ENCODE results near the gene ANTXR2. TPM values are rescaled to one million over a fixed set of nuclear protein-coding genes. Genes with fewer than 3 reads are reported as not detected.

ANTXR2 gene
- total and polyA plus RNA-seq, 5 donors, result 13.5 to 51.4 (median 44.7) TPM

- ATAC-seq (no peak), DNase-seq (no peak)
- Histone ChIP-seq H3K4me3 (ENCODE audit: low read length) (no peak overlapping the region), H3K27ac (ENCODE audit: low read length) (no peak overlapping the region), H3K9me3 (ENCODE audit: control insufficient read depth, low read length) (no peaks in the 10 kb centered on the region), H3K27me3 (ENCODE audit: control insufficient read depth, insufficient read depth) (no peaks in the 10 kb centered on the region), H3K4me1 (ENCODE audit: control insufficient read depth, insufficient read depth, low read length) (no peaks in the 10 kb centered on the region)
- WGBS, result 82% methylated on average over 5 of the region's 5 CpGs
- intact Hi-C loops (cut with DNase I), result loop anchor here in 1 of 4 donors (10.0 kb wide), 1 partner anchor 107 kb away; no protein-coding TSS in a partner anchor
These were observed 4.6 kb upstream of the ANTXR2 start for GRCh38 chr4:80077639-80078038.

- Histone ChIP-seq H3K4me3 (ENCODE audit: low read length) (no peak overlapping the region), H3K27me3 (ENCODE audit: control insufficient read depth, insufficient read depth) (no peaks in the 10 kb centered on the region), H3K27ac (ENCODE audit: low read length) (no peak overlapping the region), H3K9me3 (ENCODE audit: control insufficient read depth, low read length) (no peaks in the 10 kb centered on the region), H3K4me1 (ENCODE audit: control insufficient read depth, insufficient read depth, low read length) (no peaks in the 10 kb centered on the region)
- DNase-seq, result no peak
- intact Hi-C loops (cut with DNase I), result loop anchor here in 1 of 4 donors (10.0 kb wide), 1 partner anchor 108 kb away; no protein-coding TSS in a partner anchor
- no peak for ATAC-seq
These were observed 3.7 kb upstream of the ANTXR2 start for GRCh38 chr4:80076681-80077080.

DNA sequence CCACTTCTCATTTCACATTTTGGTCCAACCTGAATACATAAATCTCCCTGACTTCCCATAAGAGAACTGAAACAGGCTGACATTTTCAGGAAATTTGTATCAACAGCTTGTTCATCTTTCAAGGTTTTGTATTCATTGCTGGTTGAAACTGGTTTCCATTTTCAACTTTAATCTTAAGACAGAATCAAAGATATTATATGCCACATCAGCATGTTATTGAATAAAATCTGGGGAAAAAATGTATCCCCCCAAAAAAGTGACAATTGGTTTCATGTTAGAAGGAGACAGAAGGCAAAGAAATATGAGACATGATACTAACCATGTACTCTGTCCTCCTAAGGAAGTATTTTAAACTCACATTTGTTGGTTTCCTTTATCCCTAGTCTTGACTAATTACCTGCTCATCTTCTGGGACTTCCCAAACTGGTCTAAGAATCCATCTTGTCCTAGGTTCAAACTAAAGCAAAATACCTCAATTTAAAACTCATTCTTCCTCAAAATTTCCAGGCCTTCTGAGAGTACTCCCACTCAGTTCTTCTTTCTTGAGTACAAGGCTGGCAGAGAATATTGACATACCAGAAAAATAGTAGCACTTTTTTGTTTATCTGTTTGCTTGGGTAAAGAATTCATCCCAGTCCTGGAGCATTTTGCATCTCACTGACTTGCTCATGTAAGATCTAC lies 3.1 kb upstream of the ANTXR2 start:
- intact Hi-C loops (cut with DNase I), result loop anchor here in 1 of 4 donors (10.0 kb wide), 1 partner anchor 109 kb away; no protein-coding TSS in a partner anchor
- Histone ChIP-seq H3K27ac (ENCODE audit: low read length) (no peak overlapping the region), H3K4me1 (ENCODE audit: control insufficient read depth, insufficient read depth, low read length) (no peaks in the 10 kb centered on the region)

DNA sequence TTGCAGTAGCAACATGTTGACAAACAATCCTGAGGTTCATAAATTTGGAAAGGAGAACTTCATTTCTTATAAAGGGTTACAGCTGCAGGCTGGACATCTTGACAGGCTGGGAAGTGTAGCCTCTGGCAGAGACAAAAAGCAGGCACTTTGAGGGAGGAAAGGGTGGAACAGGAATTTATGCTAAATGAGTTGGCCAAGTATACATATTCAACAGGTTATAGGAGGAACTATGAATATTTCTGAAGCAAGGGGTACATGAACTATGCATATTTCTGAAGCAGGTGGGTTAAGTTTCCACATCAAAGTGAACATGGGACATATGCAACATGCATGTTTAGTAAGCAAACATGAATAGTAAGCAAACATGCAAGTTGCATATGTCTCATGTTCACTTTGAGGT lies 1.6 kb upstream of the ANTXR2 start:
- Histone ChIP-seq H3K4me1 (ENCODE audit: control insufficient read depth, insufficient read depth, low read length) (no peaks in the 10 kb centered on the region), H3K9me3 (ENCODE audit: control insufficient read depth, low read length) (no peaks in the 10 kb centered on the region), H3K4me3 (ENCODE audit: low read length) (no peak overlapping the region), H3K27me3 (ENCODE audit: control insufficient read depth, insufficient read depth) (no peaks in the 10 kb centered on the region), H3K27ac (ENCODE audit: low read length) (no peak overlapping the region)
- intact Hi-C loops (cut with DNase I), result loop anchor here in 1 of 4 donors (10.0 kb wide), 1 partner anchor 110 kb away; no protein-coding TSS in a partner anchor
- ATAC-seq (no peak), DNase-seq (peak in 1 of 3 donors; percentile 28)

More for the DNA sequence above, 3.1 kb upstream of the ANTXR2 start:
- no peaks in the 10 kb centered on the region for H3K27me3 ChIP-seq (ENCODE audit: control insufficient read depth, insufficient read depth)
- ATAC-seq (no peak), DNase-seq (no peak)
- no peak overlapping the region for H3K4me3 ChIP-seq (ENCODE audit: low read length)
- no peaks in the 10 kb centered on the region for H3K9me3 ChIP-seq (ENCODE audit: control insufficient read depth, low read length)

- H3K4me1 ChIP-seq (ENCODE audit: control insufficient read depth, insufficient read depth, low read length), result no peaks in the 10 kb centered on the region
- ATAC-seq (no peak), DNase-seq (no peak)
- intact Hi-C loops (cut with DNase I), result loop anchor here in 1 of 4 donors (10.0 kb wide), 1 partner anchor 111 kb away; no protein-coding TSS in a partner anchor
- H3K27me3 ChIP-seq (ENCODE audit: control insufficient read depth, insufficient read depth), result no peaks in the 10 kb centered on the region
- H3K27ac ChIP-seq (ENCODE audit: low read length), result no peak overlapping the region
- H3K4me3 ChIP-seq (ENCODE audit: low read length), result no peak overlapping the region
- H3K9me3 ChIP-seq (ENCODE audit: control insufficient read depth, low read length), result no peaks in the 10 kb centered on the region
These were observed 1.0 kb upstream of the ANTXR2 start for GRCh38 chr4:80074069-80074468.

DNA sequence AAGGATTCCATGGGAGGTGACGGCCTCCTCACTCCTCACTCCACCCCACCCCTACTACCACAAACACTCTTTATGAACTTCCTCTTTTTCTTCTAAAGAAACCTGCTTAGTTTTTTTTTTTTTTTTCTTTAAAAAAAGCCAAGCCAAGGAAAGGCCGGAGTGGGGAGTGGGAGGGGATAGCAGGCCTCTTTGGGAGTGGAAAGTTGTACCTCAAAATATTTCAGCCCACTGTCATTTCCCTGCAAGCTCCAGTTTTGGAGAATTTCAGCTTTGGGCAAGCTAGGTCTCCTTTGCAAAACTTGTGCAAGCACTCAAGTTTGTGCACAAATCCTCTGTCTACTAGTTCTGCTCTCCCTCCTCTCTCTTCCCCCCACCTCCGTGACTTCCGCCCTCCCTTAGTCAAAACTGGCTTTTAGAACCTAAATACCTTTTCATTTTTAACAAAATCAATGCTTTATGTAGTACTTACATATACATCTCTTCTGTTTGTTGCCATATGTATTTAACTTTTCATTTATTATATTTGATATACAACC lies 512 bp upstream of the ANTXR2 start:
- DNase-seq (peak in 1 of 3 donors; percentile 23), ATAC-seq (no peak)
- Histone ChIP-seq H3K4me3 (ENCODE audit: low read length) (peak overlapping the region; percentile 68), H3K27ac (ENCODE audit: low read length) (peak overlapping the region; percentile 96), H3K4me1 (ENCODE audit: control insufficient read depth, insufficient read depth, low read length) (no peaks in the 10 kb centered on the region), H3K27me3 (ENCODE audit: control insufficient read depth, insufficient read depth) (no peaks in the 10 kb centered on the region), H3K9me3 (ENCODE audit: control insufficient read depth, low read length) (no peaks in the 10 kb centered on the region)
- intact Hi-C loops (cut with DNase I), result loop anchor here in 1 of 4 donors (10.0 kb wide), 1 partner anchor 111 kb away; no protein-coding TSS in a partner anchor
- 32% methylated on average over 4 of the region's 4 CpGs for WGBS

DNA sequence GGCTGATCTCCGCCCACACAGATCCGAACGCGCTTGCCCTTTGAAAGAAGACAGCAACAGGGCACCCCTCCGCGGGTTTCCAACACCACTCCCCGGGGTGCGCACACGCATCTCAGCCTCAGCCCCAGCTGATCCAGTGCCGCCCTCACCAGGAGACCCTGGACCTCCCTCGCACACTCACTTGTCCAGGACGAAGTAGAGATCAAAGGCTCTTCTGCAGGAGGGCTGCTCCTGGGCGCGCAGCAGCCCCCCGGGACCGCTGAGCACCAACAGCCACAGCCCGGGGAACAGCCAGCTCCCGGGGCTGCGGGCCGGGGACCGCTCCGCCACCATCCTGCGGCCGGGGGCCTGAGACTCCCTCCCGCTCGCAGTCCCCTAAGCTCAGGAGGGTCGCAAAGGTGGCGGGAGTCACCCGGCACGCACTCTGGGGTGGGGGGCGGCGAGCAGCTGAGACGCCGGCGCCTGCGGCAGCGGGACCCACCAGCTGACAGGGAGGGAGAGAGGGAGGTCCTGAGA lies 743 bp downstream of the ANTXR2 start:
- WGBS, result 1% methylated on average over 37 of the region's 37 CpGs
- intact Hi-C loops (cut with DNase I), result loop anchor here in 1 of 4 donors (10.0 kb wide), 1 partner anchor 113 kb away; no protein-coding TSS in a partner anchor

GRCh38 chr4:80071604-80072227 lies 1.3 kb downstream of the ANTXR2 start:
- no peaks in the 10 kb centered on the region for H3K27me3 ChIP-seq (ENCODE audit: control insufficient read depth, insufficient read depth)
- ATAC-seq (no peak), DNase-seq (no peak)
- WGBS, result 8% methylated on average over 15 of the region's 15 CpGs
- no peaks in the 10 kb centered on the region for H3K4me1 ChIP-seq (ENCODE audit: control insufficient read depth, insufficient read depth, low read length)
- H3K9me3 ChIP-seq (ENCODE audit: control insufficient read depth, low read length), result no peaks in the 10 kb centered on the region
- intact Hi-C loops (cut with DNase I), result loop anchor here in 1 of 4 donors (10.0 kb wide), 1 partner anchor 113 kb away; no protein-coding TSS in a partner anchor
- H3K4me3 ChIP-seq (ENCODE audit: low read length), result peak overlapping the region; percentile 68
- peak overlapping the region; percentile 96 for H3K27ac ChIP-seq (ENCODE audit: low read length)

More for the DNA sequence above, 743 bp downstream of the ANTXR2 start:
- DNase-seq, result peak; percentile 43 to 80 (median 76)
- peak overlapping the region; percentile 68 for H3K4me3 ChIP-seq (ENCODE audit: low read length)
- H3K27ac ChIP-seq (ENCODE audit: low read length), result peak overlapping the region; percentile 96
- peak; percentile 38 to 47 for ATAC-seq
- no peaks in the 10 kb centered on the region for H3K9me3 ChIP-seq (ENCODE audit: control insufficient read depth, low read length)
- H3K27me3 ChIP-seq (ENCODE audit: control insufficient read depth, insufficient read depth), result no peaks in the 10 kb centered on the region
- no peaks in the 10 kb centered on the region for H3K4me1 ChIP-seq (ENCODE audit: control insufficient read depth, insufficient read depth, low read length)

- no peak for ATAC-seq
- 52% methylated on average over 6 of the region's 6 CpGs for WGBS
These were observed 2.0 kb downstream of the ANTXR2 start for GRCh38 chr4:80070880-80071603.

GRCh38 chr4:80069837-80070731 lies 2.9 kb downstream of the ANTXR2 start:
- Histone ChIP-seq H3K27ac (ENCODE audit: low read length) (no peak overlapping the region), H3K4me3 (ENCODE audit: low read length) (no peak overlapping the region), H3K4me1 (ENCODE audit: control insufficient read depth, insufficient read depth, low read length) (no peaks in the 10 kb centered on the region), H3K27me3 (ENCODE audit: control insufficient read depth, insufficient read depth) (no peaks in the 10 kb centered on the region), H3K9me3 (ENCODE audit: control insufficient read depth, low read length) (no peaks in the 10 kb centered on the region)
- ATAC-seq (no peak), DNase-seq (no peak)
- intact Hi-C loops (cut with DNase I), result loop anchor here in 1 of 4 donors (10.0 kb wide), 1 partner anchor 115 kb away; no protein-coding TSS in a partner anchor
- 65% methylated on average over 2 of the region's 2 CpGs for WGBS

More at GRCh38 chr4:80070880-80071603, 2.0 kb downstream of the ANTXR2 start:
- Histone ChIP-seq H3K27me3 (ENCODE audit: control insufficient read depth, insufficient read depth) (no peaks in the 10 kb centered on the region), H3K4me1 (ENCODE audit: control insufficient read depth, insufficient read depth, low read length) (no peaks in the 10 kb centered on the region), H3K27ac (ENCODE audit: low read length) (no peak overlapping the region), H3K4me3 (ENCODE audit: low read length) (peak overlapping the region; percentile 68), H3K9me3 (ENCODE audit: control insufficient read depth, low read length) (no peaks in the 10 kb centered on the region)
- intact Hi-C loops (cut with DNase I), result loop anchor here in 1 of 4 donors (10.0 kb wide), 1 partner anchor 114 kb away; no protein-coding TSS in a partner anchor
- no peak for DNase-seq
